GM19397 (cell line): ENCODE results near the gene KIF27.
"Not testable (repeated sequence)": the region's sequence is repeated elsewhere in the genome, so short reads cannot be mapped to it uniquely, and the experiment has no call there.

Source experiments
- ATAC-seq: cut with Tn5 transposase; IDR thresholded peaks from one replicate; pipeline ENCODE4 v1.9.1; 2021; ENCODE audit warnings: mild to moderate bottlenecking, moderate library complexity; ENCODE audit not compliant: unreplicated experiment

KIF27 gene

DNA sequence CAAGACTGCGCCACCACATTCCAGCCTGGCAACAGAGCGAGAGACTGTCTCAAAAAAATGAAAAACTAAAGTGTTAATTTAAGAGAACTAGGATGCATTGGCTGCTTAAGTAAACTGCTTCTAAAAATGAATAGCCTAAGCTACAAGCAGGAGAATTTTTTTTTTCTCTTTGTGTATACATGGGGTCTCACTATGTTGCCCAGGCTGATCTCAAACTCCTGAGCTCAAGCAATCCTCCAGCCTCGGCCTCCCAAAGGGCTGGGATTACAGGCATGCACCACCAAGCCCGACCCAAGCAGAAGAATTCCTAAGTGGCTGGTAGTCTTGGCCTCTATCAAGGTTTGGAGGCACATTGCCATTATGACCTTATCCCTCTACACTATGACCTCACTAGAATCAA is 106.1 kb downstream of the KIF27 start:
- ATAC-seq, result not testable (repeated sequence)

DNA sequence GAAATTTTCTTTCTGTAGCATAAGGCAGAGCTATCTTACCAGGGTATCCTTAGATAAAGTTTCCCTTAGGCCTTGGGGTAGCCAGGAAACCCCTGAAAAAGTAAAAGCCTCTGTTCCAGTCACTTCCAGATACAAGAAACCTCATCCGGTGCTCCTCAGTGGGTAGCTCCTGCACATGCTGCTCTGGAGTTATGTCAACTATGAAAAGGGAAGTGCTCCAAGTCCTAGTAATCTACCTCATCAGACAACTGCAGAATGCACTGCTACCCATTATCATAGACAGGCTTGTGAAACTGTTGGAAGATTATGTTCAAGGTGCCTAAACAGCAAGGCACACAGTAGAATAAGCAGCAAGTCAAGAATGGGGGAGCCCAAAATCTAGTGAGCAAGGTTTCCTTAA is 112.0 kb downstream of the KIF27 start:
- not testable (repeated sequence) for ATAC-seq

DNA sequence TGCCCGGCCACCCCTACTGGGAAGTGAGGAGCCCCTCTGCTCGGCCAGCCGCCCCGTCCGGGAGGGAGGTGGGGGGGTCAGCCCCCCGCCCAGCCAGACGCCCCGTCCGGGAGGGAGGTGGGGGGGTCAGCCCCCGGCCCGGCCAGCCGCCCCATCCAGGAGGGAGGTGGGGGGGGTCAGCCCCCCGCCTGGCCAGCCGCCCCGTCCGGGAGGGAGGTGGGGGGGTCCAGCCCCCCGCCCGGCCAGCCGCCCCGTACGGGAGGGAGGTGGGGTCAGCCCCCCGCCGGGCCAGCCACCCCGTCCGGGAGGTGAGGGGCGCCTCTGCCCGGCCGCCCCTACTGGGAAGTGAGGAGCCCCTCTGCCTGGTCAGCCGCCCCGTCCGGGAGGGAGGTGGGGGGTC is 116.8 kb downstream of the KIF27 start:
- ATAC-seq, result not testable (repeated sequence)

DNA sequence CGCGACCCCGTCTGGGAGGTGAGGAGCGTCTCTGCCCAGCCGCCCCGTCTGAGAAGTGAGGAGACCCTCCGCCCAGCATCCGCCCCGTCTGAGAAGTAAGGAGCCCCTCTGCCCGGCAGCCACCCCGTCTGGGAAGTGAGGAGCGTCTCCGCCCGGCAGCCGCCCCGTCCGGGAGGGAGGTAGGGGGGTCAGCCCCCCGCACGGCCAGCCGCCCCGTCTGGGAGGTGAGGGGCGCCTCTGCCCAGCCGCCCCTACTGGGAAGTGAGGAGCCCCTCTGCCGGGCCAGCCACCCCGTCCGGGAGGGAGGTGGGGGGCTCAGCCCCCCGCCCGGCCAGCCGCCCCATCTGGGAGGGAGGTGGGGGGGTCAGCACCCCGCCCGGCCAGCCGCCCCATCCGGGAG is 117.3 kb downstream of the KIF27 start:
- not testable (repeated sequence) for ATAC-seq

DNA sequence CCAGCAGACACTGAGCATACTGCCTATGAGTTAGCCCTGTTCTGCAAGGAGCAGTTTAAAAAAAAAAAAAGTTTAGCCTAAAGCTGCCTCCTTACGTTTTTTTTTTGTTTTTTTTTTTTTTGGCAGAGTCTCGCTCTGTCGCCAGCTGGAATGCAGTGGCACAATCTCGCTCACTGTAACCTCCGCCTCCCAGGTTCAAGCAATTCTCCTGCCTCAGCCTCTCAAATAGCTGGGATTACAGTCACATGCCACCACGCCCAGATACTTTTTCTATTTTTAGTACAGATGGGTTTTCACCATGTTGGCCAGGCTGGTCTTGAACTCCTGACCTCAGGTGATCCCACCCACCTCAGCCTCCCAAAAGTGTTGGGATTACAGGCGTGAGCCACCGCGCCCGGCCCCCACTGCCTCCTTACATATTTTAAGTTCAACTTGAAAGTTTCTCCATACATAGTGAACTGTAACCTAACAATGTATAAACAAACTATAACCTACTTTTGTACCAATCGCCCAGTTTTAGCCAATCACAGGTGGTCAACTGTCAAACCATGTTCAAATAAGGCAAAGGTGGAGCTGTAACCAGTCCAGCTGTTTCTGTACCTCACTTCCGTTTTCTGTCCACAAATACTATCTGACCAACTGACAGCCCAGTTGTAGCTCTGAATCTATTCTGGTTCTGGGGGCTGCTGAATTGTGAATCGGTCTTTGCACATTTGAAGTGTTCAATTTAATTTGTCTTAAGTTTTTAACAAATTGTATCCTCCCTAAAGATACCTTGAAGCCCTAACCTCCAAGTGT is 120.8 kb downstream of the KIF27 start:
- ATAC-seq, result no peak

DNA sequence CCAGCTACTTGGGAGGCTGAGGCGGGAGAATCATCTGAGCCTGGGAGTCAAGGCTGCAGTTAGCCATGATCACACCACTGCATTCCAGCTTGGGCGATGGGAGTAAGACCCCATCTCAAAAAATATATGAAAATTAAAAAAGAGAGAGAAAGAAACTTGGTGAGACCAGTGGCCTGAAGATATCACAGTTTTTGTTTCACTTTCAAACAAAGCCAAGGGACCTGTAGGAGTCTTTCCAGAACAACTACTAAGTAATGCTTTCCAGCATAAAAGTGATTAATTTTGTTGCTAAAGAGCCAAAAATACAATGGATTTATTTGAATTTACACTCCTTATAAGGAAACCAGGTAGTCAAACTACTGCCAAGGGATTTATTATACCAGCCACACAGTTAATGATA is 127.2 kb downstream of the KIF27 start:
- no peak for ATAC-seq

DNA sequence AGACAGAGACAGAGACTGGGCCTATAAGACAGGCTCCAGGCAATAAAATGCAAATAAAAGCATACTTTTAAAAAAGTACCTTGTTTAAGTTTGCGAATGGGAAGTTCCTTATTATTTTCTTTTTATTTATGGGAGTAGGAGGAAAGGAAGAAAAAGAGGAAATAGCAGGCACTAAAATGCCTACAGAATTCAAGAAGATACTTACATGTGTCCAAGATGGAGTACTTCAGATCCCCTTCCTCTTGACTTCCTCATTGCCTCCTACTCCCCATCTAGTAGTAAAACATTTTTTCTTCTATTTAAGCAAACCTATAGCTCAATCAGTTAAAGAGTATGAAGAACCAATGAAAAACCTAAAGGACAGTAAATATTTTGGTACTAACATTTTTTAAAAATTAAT is 128.5 kb downstream of the KIF27 start:
- ATAC-seq, result no peak
